ENCODE data around the gene TTC7B. TPM values are rescaled to one million over a fixed set of nuclear protein-coding genes. Genes with fewer than 3 reads are reported as not detected.

TTC7B gene
- total and polyA plus RNA-seq, 10 of the 15 experiments (the other 5 are each of a cell fraction or from before 2014, with no cell fraction given), result under 0.01 to 1.1 (median 0.26) TPM; not detected in 2

GRCh38 chr14:90753456-90754005 lies 62.7 kb downstream of the TTC7B start:
- H4K20me1 ChIP-seq (ENCODE audit: control insufficient read depth, insufficient read depth), result no peaks in the 10 kb centered on the region
- no peak overlapping the region for H3K4me3 ChIP-seq
- no peak overlapping the region for H2AFZ ChIP-seq (ENCODE audit: control insufficient read depth, low read depth, low read length)
- H3K9ac ChIP-seq (ENCODE audit: control insufficient read depth, insufficient read depth, low read length), result no peak overlapping the region
- H3K79me2 ChIP-seq (ENCODE audit: control insufficient read depth, insufficient read depth, low read length), result no peaks in the 10 kb centered on the region
- ChIA-PET POLR2A (no interaction called here), SMC1A (ENCODE audit: uncharacterized antibody, unreplicated experiment) (no interaction called here), CTCF (interaction anchor here (1.1 kb wide), 1 partner anchor 10 kb away, joined by 3 read pairs; no protein-coding TSS in a partner anchor), RAD21 (ENCODE audit: unreplicated experiment) (no interaction called here)
- no peaks in the 10 kb centered on the region; a peak in 1 of 4 replicates for H3K27me3 ChIP-seq (replicated peaks in 1 of 2; ENCODE audit: control insufficient read depth in 2 of 2, insufficient read depth in 2 of 2, low read length in 1 of 2)
- in situ Hi-C loops (cut with MboI), result no loop called here
- intact Hi-C loops (cut with micrococcal nuclease; ENCODE audit: unreplicated experiment), result loop anchor here (10.0 kb wide), 1 partner anchor 449 kb away; no protein-coding TSS in a partner anchor
- FAIRE-seq (no peak), ATAC-seq (no peak), DNase-seq (ENCODE audit: low read depth, low spot score) (no peak)
- no peak overlapping the region for H3K4me2 ChIP-seq (ENCODE audit: control insufficient read depth, insufficient read depth)
- H3K27ac ChIP-seq (ENCODE audit: control insufficient read depth, insufficient read depth), result no peak overlapping the region
- no TSS peak for BruUV-seq (replicated peaks)
- no peaks in the 10 kb centered on the region for H3K36me3 ChIP-seq (ENCODE audit: control insufficient read depth in 2 of 2, insufficient read depth in 2 of 2, low read length in 1 of 2)
- WGBS (ENCODE audit: insufficient coverage, insufficient replicate concordance, low lambda C conversion rate, missing lambda C conversion rate), result 14% methylated on average over 3 of the region's 3 CpGs
- H3K9me3 ChIP-seq (replicated peaks; ENCODE audit: control insufficient read depth, insufficient read depth, low read length), result no peaks in the 10 kb centered on the region
- no peaks in the 10 kb centered on the region; the same call in 1 of the 2 replicates for H3K4me1 ChIP-seq (ENCODE audit: control insufficient read depth, insufficient read depth, low read length)
- TF ChIP-seq PBX3 (IDR thresholded peaks at IDR 0.05; ENCODE audit: insufficient replicate concordance, low read depth, low read length), result no peak
- no peak for TF ChIP-seq SMAD1 (IDR thresholded peaks at IDR 0.05; ENCODE audit: low read depth, partially characterized antibody)
- TF ChIP-seq ESRRA (IDR thresholded peaks at IDR 0.05; ENCODE audit: low read length), result no peak
- no peak for TF ChIP-seq SRF (IDR thresholded peaks at IDR 0.05; ENCODE audit: low read depth in 2 of 2, low read length in 2 of 2)
- TF ChIP-seq ELK1 (IDR thresholded peaks at IDR 0.05; ENCODE audit: low read depth, low read length), result no peak
- no peak for TF ChIP-seq MEF2B (IDR thresholded peaks at IDR 0.05; ENCODE audit: partially characterized antibody, poor library complexity, severe bottlenecking)
- no peak for TF ChIP-seq MTA2 (IDR thresholded peaks at IDR 0.05; ENCODE audit: low read depth)
- no peak for TF ChIP-seq SMAD5 (IDR thresholded peaks at IDR 0.05; ENCODE audit: low read depth)
- TF ChIP-seq ATF3 (IDR thresholded peaks at IDR 0.05; ENCODE audit: borderline replicate concordance, extremely low read depth, low read depth, low read length), result no peak
- TF ChIP-seq HDAC6 (IDR thresholded peaks at IDR 0.05; ENCODE audit: unreplicated experiment), result no peak
- no peak for TF ChIP-seq ZBTB4 (CRISPR knock-in tag; IDR thresholded peaks at IDR 0.05)
- no peak for TF ChIP-seq STAT3 (IDR thresholded peaks at IDR 0.05; ENCODE audit: low read depth, low read length)
- TF ChIP-seq GABPA (IDR thresholded peaks at IDR 0.05; ENCODE audit: low read depth), result no peak
- TF ChIP-seq BRCA1 (IDR thresholded peaks at IDR 0.05; ENCODE audit: low read depth, low read length), result no peak
- no peak for TF ChIP-seq LARP7 (IDR thresholded peaks at IDR 0.05)
- TF ChIP-seq BCL11A (IDR thresholded peaks at IDR 0.05; ENCODE audit: low read depth, low read length), result no peak
- TF ChIP-seq MEF2A (IDR thresholded peaks at IDR 0.05; ENCODE audit: insufficient read depth, low read depth, low read length), result no peak
